Aorta (tissue), 5 donors: Measurements from ENCODE around the gene FOSL1. TPM values are rescaled to one million over a fixed set of nuclear protein-coding genes. Genes with fewer than 3 reads are reported as not detected.
A peak's percentile ranks its signal among the peaks of the same experiment; 100 is the strongest.

Source experiments
- ATAC-seq: fragments of 200-7000 bp; cut with Tn5 transposase; one replicate; pipeline ENCODE4 v1.9.1; 2022; ENCODE audit warnings: moderate library complexity; ENCODE audit not compliant: low FRiP score
- DNase-seq, 2 donors: peaks; one replicate each; pipeline ENCODE4 v3.0.0-alpha.2; 2020
- H3K27ac ChIP-seq, 2 donors: one replicate each; pipeline ENCODE4 v1.5.1; 2013; ENCODE audit warnings: low read length in 2 of 2, mild to moderate bottlenecking in 2 of 2, moderate library complexity in 2 of 2, control low read depth in 1 of 2, inconsistent platforms in 1 of 2, low read depth in 1 of 2
- H3K27me3 ChIP-seq, 2 donors: one replicate each; pipeline ENCODE4 v1.6.1; 2013; ENCODE audit warnings: control low read depth in 1 of 2, low read length in 1 of 2, mild to moderate bottlenecking in 1 of 2, moderate library complexity in 1 of 2; ENCODE audit not compliant: insufficient read depth in 2 of 2, control insufficient read depth in 1 of 2
- H3K36me3 ChIP-seq, 2 donors: one replicate each; pipeline ENCODE4 v1.6.1; 2013; ENCODE audit warnings: control low read depth in 1 of 2, low read length in 1 of 2, mild to moderate bottlenecking in 1 of 2; ENCODE audit not compliant: insufficient read depth in 2 of 2, control insufficient read depth in 1 of 2
- H3K4me1 ChIP-seq, 2 donors: one replicate each; pipeline ENCODE4 v1.6.1; 2013; ENCODE audit warnings: low read length in 2 of 2, control low read depth in 1 of 2, mild to moderate bottlenecking in 1 of 2, moderate library complexity in 1 of 2; ENCODE audit not compliant: insufficient read depth in 2 of 2, control insufficient read depth in 1 of 2
- H3K4me3 ChIP-seq, 2 donors: one replicate each; pipeline ENCODE4 v1.5.1; 2013; ENCODE audit warnings: low read length in 2 of 2, control low read depth in 1 of 2, mild to moderate bottlenecking in 1 of 2
- H3K9me3 ChIP-seq: one replicate; pipeline ENCODE4 v1.6.1; 2013; ENCODE audit warnings: mild to moderate bottlenecking, low read length; ENCODE audit not compliant: control insufficient read depth
- WGBS, 2 donors: extraction: QIAGEN DNeasy Blood & Tissue Kit; methylation state at CpG; one replicate each; pipeline ENCODE4 v1.1.7; 2013; 5-methylcytosine and 5-hydroxymethylcytosine counted together
- intact Hi-C, 2 donors: fragments of 100-400 bp; cut with DNase I; formaldehyde crosslinking; loops; one replicate each; pipeline versions ENCODE4 v1.14.2 to v1.15.0; 2022
- polyA plus RNA-seq, 2 donors: library from polyadenylated mRNA; stranded (reverse); fragments of 200-250 nt; gene quantifications; one replicate each; pipeline ENCODE4 v1.2.3, GENCODE V29; 2013
- total RNA-seq, 2 donors: library from RNA; stranded (reverse); fragmentation: NEBNext Ultra II Directional; extraction: Animal tissue kit (Norgen Biotek cat#: 25700); gene quantifications; one replicate each; pipeline ENCODE4 v1.2.1, GENCODE V29; 2021
- donor health status: healthy with polysubstance abuse.
- donor health status: Bipolar disorder and iron deficiency.
- donor health status: DM: no; HTN: no; CAD: no.
- donor health status: DM: no; HTN: no; CAD: no.
- donor health status: DM: yes; HTN: yes; CAD: no.

Gene FOSL1
- total and polyA plus RNA-seq, 4 donors: 1.6 to 31.9 (median 6.8) TPM

GRCh38 chr11:65942531-65942930 lies 42.3 kb upstream of the FOSL1 start:
- 85 to 86% methylated on average over 7 of the region's 7 CpGs for WGBS, 2 donors
- DNase-seq: no peak
- Histone ChIP-seq H3K4me3 (no peak overlapping the region), H3K27me3 (no peaks in the 10 kb centered on the region), H3K36me3 (no peaks in the 10 kb centered on the region), H3K9me3 (no peaks in the 10 kb centered on the region), H3K27ac (no peak overlapping the region), H3K4me1 (no peaks in the 10 kb centered on the region)
- intact Hi-C loops: no loop called here
- ATAC-seq: no peak

- H3K27ac ChIP-seq: no peak overlapping the region
- intact Hi-C loops: no loop called here
- no peaks in the 10 kb centered on the region for H3K9me3 ChIP-seq
- ATAC-seq (no peak), DNase-seq (no peak)
- H3K4me1 ChIP-seq: no peaks in the 10 kb centered on the region
- no peaks in the 10 kb centered on the region for H3K36me3 ChIP-seq
- H3K4me3 ChIP-seq: no peak overlapping the region
- 70 to 74% methylated on average over 9 of the region's 9 CpGs for WGBS, 2 donors
- H3K27me3 ChIP-seq: no peaks in the 10 kb centered on the region
Measured at GRCh38 chr11:65941720-65942310, 41.6 kb upstream of the FOSL1 start.

GRCh38 chr11:65937766-65938165 lies 37.6 kb upstream of the FOSL1 start:
- H3K9me3 ChIP-seq: no peaks in the 10 kb centered on the region
- H3K4me1 ChIP-seq: no peaks in the 10 kb centered on the region
- 27 to 29% methylated on average over 4 of the region's 4 CpGs for WGBS, 2 donors
- ATAC-seq (no peak), DNase-seq (no peak)
- intact Hi-C loops: no loop called here
- no peaks in the 10 kb centered on the region for H3K27me3 ChIP-seq
- no peaks in the 10 kb centered on the region for H3K36me3 ChIP-seq
- no peak overlapping the region for H3K27ac ChIP-seq
- no peak overlapping the region for H3K4me3 ChIP-seq

DNA sequence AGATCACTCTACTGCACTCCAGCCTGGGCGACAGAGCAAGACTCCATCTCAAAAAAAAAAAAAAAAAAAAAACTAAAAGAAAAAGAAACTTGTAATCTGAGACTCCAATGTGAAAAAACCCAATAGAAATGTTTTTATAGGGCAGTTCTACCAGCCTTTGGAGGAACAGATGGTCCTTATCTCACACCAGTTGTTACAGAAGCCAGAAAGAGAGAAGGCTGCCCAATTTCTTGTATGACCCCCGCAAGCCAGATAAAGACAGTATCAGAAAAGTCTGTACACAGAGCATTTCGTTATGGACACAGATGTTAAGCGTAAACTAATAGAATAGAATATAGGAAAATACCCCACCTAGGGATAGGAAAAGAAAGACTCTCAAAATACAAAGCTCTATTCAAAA lies 33.8 kb upstream of the FOSL1 start:
- H3K27me3 ChIP-seq: no peaks in the 10 kb centered on the region
- H3K36me3 ChIP-seq: no peaks in the 10 kb centered on the region
- 37% methylated on average over 3 to 4 of the region's 4 CpGs for whole genome bisulfite sequencing, 2 donors
- ATAC-seq: no peak
- no peak for DNase-seq
- no peak overlapping the region for H3K4me3 ChIP-seq
- H3K4me1 ChIP-seq: no peaks in the 10 kb centered on the region
- no peaks in the 10 kb centered on the region for H3K9me3 ChIP-seq
- intact Hi-C loops: no loop called here
- H3K27ac ChIP-seq: no peak overlapping the region

DNA sequence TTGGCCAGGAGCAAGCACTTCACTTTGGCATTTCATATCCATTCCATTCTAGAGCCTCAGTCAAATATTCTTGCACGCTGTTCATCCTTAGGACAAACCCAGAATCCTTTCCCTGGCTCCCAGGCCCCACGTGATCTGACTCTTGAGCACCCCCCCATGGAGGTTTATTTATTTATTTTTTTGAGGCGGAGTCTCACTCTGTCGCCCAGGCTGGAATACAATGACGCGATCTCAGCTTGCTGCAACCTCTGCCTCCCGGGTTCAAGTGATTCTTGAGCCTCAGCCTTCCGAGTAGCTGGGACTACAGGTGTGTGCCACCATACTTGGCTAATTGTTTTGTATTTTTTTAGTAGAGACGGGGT lies 32.4 kb upstream of the FOSL1 start:
- 28 to 29% methylated on average over 9 of the region's 9 CpGs for WGBS, 2 donors
- Histone ChIP-seq H3K36me3 (no peaks in the 10 kb centered on the region), H3K4me3 (no peak overlapping the region), H3K4me1 (no peaks in the 10 kb centered on the region), H3K27me3 (no peaks in the 10 kb centered on the region), H3K27ac (no peak overlapping the region), H3K9me3 (no peaks in the 10 kb centered on the region)
- intact Hi-C loops: no loop called here
- no peak for DNase-seq
- no peak for ATAC-seq

DNA sequence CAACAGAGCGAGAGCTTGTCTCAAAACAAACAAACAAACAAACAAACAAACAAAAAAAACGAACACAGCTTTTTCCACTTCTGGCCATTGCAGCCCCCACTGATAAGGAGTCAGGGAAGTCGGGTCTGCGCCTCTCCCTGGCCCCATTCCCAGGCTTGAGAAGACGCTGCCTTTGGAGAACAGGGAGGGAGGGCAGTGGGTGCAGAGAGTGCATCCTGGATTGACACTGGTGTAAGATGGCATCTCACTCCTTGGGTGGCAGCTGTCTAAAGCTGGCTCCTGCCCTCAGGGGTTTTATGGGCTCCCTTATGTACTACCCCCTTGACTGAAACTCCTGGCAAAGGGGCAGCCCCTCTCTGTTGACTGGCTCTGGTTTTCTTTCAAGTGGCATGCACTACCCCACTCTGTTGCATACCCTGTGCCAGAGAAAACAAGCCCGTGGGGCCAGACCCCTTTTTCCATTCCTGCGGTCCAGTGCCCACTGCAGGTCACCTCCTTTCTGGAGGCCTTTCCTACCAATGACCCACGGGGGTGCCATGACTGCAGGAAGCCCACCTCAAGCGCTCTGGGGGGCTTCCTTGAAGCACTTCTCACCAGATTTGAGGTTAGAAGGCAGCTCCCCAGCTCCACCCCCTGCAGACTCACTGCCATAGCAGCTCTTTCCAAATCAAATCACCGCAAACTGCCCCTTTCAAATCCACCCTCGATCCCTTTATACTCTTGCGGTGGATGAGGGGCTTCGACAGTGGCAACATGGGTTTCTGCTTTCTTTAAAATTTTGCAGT lies 31.8 kb upstream of the FOSL1 start:
- intact Hi-C loops: no loop called here
- no peak for ATAC-seq

GRCh38 chr11:65928667-65929066 lies 28.5 kb upstream of the FOSL1 start:
- H3K4me1 ChIP-seq: no peaks in the 10 kb centered on the region
- no peak overlapping the region for H3K27ac ChIP-seq
- 76% methylated on average over 6 of the region's 6 CpGs for WGBS, 2 donors
- no peaks in the 10 kb centered on the region for H3K27me3 ChIP-seq
- DNase-seq (no peak), ATAC-seq (no peak)
- intact Hi-C loops: no loop called here
- H3K4me3 ChIP-seq: no peak overlapping the region
- no peaks in the 10 kb centered on the region for H3K9me3 ChIP-seq
- H3K36me3 ChIP-seq: no peaks in the 10 kb centered on the region

More for the DNA sequence above, 31.8 kb upstream of the FOSL1 start:
- H3K4me1 ChIP-seq: no peaks in the 10 kb centered on the region
- H3K9me3 ChIP-seq: no peaks in the 10 kb centered on the region
- no peak overlapping the region for H3K4me3 ChIP-seq
- H3K36me3 ChIP-seq: no peaks in the 10 kb centered on the region
- DNase-seq: no peak
- 37 to 39% methylated on average over 13 of the region's 13 CpGs for WGBS, 2 donors
- no peak overlapping the region for H3K27ac ChIP-seq
- no peaks in the 10 kb centered on the region for H3K27me3 ChIP-seq

DNA sequence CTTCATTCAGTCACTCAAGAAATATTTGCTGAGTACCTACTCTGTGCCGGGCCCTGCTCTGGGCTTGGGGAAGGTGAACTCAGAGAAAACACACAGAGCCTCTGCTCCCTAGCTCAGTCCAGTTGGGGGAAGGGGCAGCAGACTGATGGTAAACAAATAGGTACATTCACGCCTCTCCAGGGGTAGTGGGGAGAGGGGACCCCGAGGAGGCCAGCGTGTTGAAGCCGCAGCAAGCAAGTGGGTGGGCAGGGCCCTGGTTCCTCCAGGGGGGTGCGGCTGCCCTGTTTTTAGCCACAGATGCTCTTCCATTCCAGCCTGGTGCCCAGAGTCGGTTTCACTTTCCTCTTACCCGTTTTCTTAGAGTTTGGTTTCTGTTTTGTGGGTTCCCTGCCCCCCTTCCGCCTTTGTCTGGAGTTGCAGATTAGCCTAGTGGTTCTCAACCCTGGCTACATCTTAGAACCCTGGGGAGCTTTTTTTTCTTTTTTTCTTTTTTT lies 27.8 kb upstream of the FOSL1 start:
- no peak for ATAC-seq
- H3K9me3 ChIP-seq: no peaks in the 10 kb centered on the region
- no peaks in the 10 kb centered on the region for H3K4me1 ChIP-seq
- H3K27ac ChIP-seq: no peak overlapping the region
- no peaks in the 10 kb centered on the region for H3K36me3 ChIP-seq
- 55 to 60% methylated on average over 9 of the region's 9 CpGs for WGBS, 2 donors
- no peaks in the 10 kb centered on the region for H3K27me3 ChIP-seq
- DNase-seq: peak in 1 of 2 donors; percentile 64
- no peak overlapping the region for H3K4me3 ChIP-seq
- intact Hi-C loops: no loop called here

DNA sequence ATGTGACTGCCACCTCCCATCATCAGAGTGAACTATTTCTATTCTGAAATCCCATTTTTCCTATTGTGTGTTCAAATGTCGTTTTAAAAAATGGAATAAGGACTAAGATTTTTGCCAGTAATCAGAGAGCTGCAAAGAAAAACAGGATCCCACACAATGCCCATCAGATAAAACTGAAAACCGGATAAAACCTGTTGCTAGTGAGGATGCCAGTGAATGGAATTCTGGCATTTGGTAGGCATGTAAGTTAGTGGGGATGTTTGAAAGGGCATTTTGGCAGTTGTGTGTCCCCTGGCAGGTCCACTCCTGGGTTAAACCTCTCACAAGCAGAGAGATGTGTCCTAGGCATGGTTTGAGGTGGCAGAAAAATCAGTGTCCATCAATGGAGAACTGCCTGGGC lies 25.2 kb upstream of the FOSL1 start:
- 6 to 7% methylated on average over 2 of the region's 2 CpGs for WGBS, 2 donors
- Histone ChIP-seq H3K27me3 (no peaks in the 10 kb centered on the region), H3K9me3 (no peaks in the 10 kb centered on the region), H3K4me3 (no peak overlapping the region), H3K27ac (no peak overlapping the region), H3K4me1 (no peaks in the 10 kb centered on the region), H3K36me3 (no peaks in the 10 kb centered on the region)
- DNase-seq (no peak), ATAC-seq (no peak)
- intact Hi-C loops: no loop called here
